NCI-H748 (cell line): ENCODE results near the gene SNRNP35.
"Not testable (repeated sequence)": the region's sequence is repeated elsewhere in the genome, so short reads cannot be mapped to it uniquely, and the experiment has no call there.

Source experiments
- DNase-seq: peaks from one replicate; lab custom pipeline; 2025; ENCODE audit not compliant: unreplicated experiment; lab: John Stamatoyannopoulos, UW

SNRNP35 gene

GRCh38 chr12:123446333-123446713 lies 11.6 kb upstream of the SNRNP35 start:
- DNase-seq = no peak

- no peak for DNase-seq
Measured at GRCh38 chr12:123449249-123449733, 8.6 kb upstream of the SNRNP35 start.

- no peak for DNase-seq
Measured at GRCh38 chr12:123449856-123450255, 8.1 kb upstream of the SNRNP35 start.

- DNase-seq = no peak
Measured at GRCh38 chr12:123450636-123451035, 7.3 kb upstream of the SNRNP35 start.

GRCh38 chr12:123452276-123452550 lies 5.7 kb upstream of the SNRNP35 start:
- not testable (repeated sequence) for DNase-seq

- peak; percentile 39 for DNase-seq
Measured at GRCh38 chr12:123453165-123453564, 4.8 kb upstream of the SNRNP35 start.

GRCh38 chr12:123463174-123463573 lies 5.2 kb downstream of the SNRNP35 start:
- DNase-seq = not testable (repeated sequence)

- DNase-seq = no peak
Measured at GRCh38 chr12:123465084-123465483, 7.1 kb downstream of the SNRNP35 start.

GRCh38 chr12:123468786-123469185 lies 10.8 kb downstream of the SNRNP35 start:
- no peak for DNase-seq

- no peak for DNase-seq
Measured at GRCh38 chr12:123469978-123470377, 12.0 kb downstream of the SNRNP35 start.

GRCh38 chr12:123471374-123472068 lies 13.6 kb downstream of the SNRNP35 start:
- no peak for DNase-seq

GRCh38 chr12:123472438-123472849 lies 14.5 kb downstream of the SNRNP35 start:
- no peak for DNase-seq

GRCh38 chr12:123474485-123475245 lies 16.7 kb downstream of the SNRNP35 start:
- DNase-seq = no peak

- DNase-seq = no peak
Measured at GRCh38 chr12:123475246-123475703, 17.3 kb downstream of the SNRNP35 start.

- DNase-seq = no peak
Measured at GRCh38 chr12:123478069-123478468, 20.1 kb downstream of the SNRNP35 start.

- DNase-seq = no peak
Measured at GRCh38 chr12:123478762-123479161, 20.8 kb downstream of the SNRNP35 start.

- no peak for DNase-seq
Measured at GRCh38 chr12:123479442-123480180, 21.7 kb downstream of the SNRNP35 start.

- DNase-seq = not testable (repeated sequence)
Measured at GRCh38 chr12:123481251-123481650, 23.3 kb downstream of the SNRNP35 start.

GRCh38 chr12:123482876-123483275 lies 24.9 kb downstream of the SNRNP35 start:
- DNase-seq = no peak

- no peak for DNase-seq
Measured at GRCh38 chr12:123483602-123484248, 25.8 kb downstream of the SNRNP35 start.

- DNase-seq = no peak
Measured at GRCh38 chr12:123485756-123486155, 27.8 kb downstream of the SNRNP35 start.
